ENCODE measurements around the gene HOXD12.

Gene HOXD12

GRCh38 chr2:176084611-176085119 lies 14.9 kb upstream of the HOXD12 start:
- Histone ChIP-seq H3K4me1 (peaks cover 0 to 8% (median under 1%) of the 10 kb centered on the region in 10 experiments; a peak in 6 of 20 replicates), H3K4me3 (no peak overlapping the region; a peak in 1 of 20 replicates), H3K36me3 (peaks cover 0 to 4% (median 0%) of the 10 kb centered on the region in 11 experiments; a peak in 1 of 22 replicates), H3K27ac (no peak overlapping the region), H3K9ac (no peak overlapping the region), H3K4me2 (peak overlapping the region in 2 of 11 experiments; percentile 33 to 44; a peak in 4 of 22 replicates), H4K20me1 (peaks cover 0 to 62% (median 44%) of the 10 kb centered on the region in 11 experiments; a peak in 17 of 22 replicates), H3K27me3 (peaks cover 100% of the 10 kb centered on the region in 11 experiments), H3K9me3 (replicated peaks in 1 of 11) (peaks cover 50 to 67% (median 60%) of the 10 kb centered on the region in 11 experiments)
- TF ChIP-seq Cebpa-rat (IDR thresholded peaks at IDR 0.05) = no peak

DNA sequence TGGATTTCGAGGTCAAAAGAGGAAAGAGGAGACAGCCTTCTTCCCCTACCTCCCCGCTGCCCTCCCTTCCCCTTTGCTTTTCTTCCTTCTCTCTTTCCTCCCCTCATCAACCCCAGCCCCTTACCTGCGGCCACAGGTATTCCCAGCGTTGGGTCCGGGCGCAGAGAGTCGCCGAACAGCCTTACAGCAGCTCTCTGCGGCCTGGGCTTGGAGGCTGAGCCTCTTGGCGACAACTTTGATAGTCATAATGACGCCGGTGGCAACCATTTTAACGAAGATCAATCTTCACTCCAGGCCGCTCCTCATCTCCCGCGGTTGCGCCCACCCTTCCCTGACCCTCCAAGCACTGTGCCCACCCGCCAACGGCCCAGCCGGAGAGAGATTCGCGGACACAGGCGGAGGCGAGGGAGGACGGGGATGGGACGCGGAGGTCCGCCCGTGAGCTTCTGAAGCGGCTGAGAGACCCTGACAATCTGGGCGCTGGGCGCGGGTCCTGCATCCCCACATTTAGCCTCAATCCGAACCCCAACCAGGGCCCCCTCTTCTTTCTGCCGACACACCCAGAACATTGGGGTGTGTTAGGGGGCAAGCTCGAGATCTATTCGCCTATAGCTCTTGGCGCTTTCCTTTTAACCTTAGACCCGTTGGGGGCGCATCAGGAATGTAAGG lies 14.3 kb upstream of the HOXD12 start:
- H3K9me3 ChIP-seq (replicated peaks in 1 of 11) = peaks cover 44 to 61% (median 55%) of the 10 kb centered on the region in 11 experiments
- H3K4me2 ChIP-seq = peak overlapping the region in 2 of 11 experiments; percentile 33 to 44; a peak in 4 of 22 replicates
- no peak overlapping the region for H3K27ac ChIP-seq
- no peak overlapping the region; a peak in 1 of 20 replicates for H3K4me3 ChIP-seq
- peaks cover 0 to 65% (median 50%) of the 10 kb centered on the region in 11 experiments; a peak in 17 of 22 replicates for H4K20me1 ChIP-seq
- peaks cover 0 to 6% (median 0%) of the 10 kb centered on the region in 10 experiments; a peak in 3 of 20 replicates for H3K4me1 ChIP-seq
- peaks cover 0 to 4% (median 0%) of the 10 kb centered on the region in 11 experiments; a peak in 1 of 22 replicates for H3K36me3 ChIP-seq
- peaks cover 100% of the 10 kb centered on the region in 11 experiments for H3K27me3 ChIP-seq
- no peak overlapping the region for H3K9ac ChIP-seq
- no peak for TF ChIP-seq Cebpa-rat (IDR thresholded peaks at IDR 0.05)

GRCh38 chr2:176085861-176086771 lies 13.5 kb upstream of the HOXD12 start:
- H3K9ac ChIP-seq = no peak overlapping the region
- no peak for TF ChIP-seq Cebpa-rat (IDR thresholded peaks at IDR 0.05)
- H3K27me3 ChIP-seq = peaks cover 100% of the 10 kb centered on the region in 11 experiments
- H4K20me1 ChIP-seq = peaks cover 0 to 74% (median 58%) of the 10 kb centered on the region in 11 experiments; a peak in 17 of 22 replicates
- peaks cover 36 to 53% (median 46%) of the 10 kb centered on the region in 11 experiments for H3K9me3 ChIP-seq (replicated peaks in 1 of 11)
- H3K36me3 ChIP-seq = peaks cover 0 to 4% (median 0%) of the 10 kb centered on the region in 11 experiments; a peak in 1 of 22 replicates
- peaks cover 0 to 6% (median 0%) of the 10 kb centered on the region in 10 experiments; a peak in 3 of 20 replicates for H3K4me1 ChIP-seq
- H3K4me3 ChIP-seq = no peak overlapping the region
- peak overlapping the region in 2 of 11 experiments; percentile 2 to 17; a peak in 2 of 22 replicates for H3K4me2 ChIP-seq
- no peak overlapping the region for H3K27ac ChIP-seq

DNA sequence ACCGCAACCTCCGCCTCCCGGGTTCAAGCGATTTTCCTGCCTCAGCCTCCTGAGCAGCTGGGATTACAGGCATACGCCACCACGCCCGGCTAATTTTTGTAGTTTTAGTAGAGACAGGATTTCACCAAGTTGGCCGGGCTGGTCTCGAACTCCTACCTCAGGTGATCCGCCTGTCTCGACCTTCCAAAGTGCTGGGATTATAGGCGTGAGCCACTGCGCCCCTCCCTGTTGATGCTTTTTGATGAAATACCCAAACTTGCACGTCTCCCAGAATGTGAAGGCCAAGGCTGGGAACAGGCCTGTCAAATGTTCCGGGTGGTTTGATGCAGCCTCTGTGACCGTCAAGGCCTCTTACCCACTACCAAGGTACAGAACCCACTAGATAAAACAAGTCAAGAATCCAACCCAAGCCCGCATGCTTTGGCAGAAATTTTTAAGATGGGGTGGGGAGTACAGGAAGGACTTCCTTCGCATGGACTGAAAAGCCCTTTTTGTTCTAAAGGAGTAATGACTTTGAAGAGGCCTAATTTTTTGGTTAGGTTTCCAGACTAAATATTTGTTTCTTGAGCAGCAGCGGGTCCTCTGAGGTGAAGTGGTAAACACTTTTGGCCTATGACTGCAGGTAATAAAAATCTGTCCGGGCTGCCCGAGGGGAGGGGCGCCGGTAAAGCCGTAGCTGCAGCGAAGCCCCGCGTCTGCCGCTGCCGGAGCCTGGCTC lies 12.1 kb upstream of the HOXD12 start:
- Histone ChIP-seq H3K27ac (no peak overlapping the region), H4K20me1 (peaks cover 0 to 84% (median 68%) of the 10 kb centered on the region in 11 experiments; a peak in 17 of 22 replicates), H3K9ac (no peak overlapping the region), H3K36me3 (no peaks in the 10 kb centered on the region; a peak in 1 of 22 replicates), H3K4me1 (peaks cover 0 to 6% (median 0%) of the 10 kb centered on the region in 10 experiments; a peak in 3 of 20 replicates), H3K4me2 (no peak overlapping the region), H3K27me3 (peaks cover 100% of the 10 kb centered on the region in 11 experiments), H3K4me3 (no peak overlapping the region), H3K9me3 (replicated peaks in 1 of 11) (peaks cover 22 to 48% (median 33%) of the 10 kb centered on the region in 11 experiments)
- no peak for TF ChIP-seq Cebpa-rat (IDR thresholded peaks at IDR 0.05)

DNA sequence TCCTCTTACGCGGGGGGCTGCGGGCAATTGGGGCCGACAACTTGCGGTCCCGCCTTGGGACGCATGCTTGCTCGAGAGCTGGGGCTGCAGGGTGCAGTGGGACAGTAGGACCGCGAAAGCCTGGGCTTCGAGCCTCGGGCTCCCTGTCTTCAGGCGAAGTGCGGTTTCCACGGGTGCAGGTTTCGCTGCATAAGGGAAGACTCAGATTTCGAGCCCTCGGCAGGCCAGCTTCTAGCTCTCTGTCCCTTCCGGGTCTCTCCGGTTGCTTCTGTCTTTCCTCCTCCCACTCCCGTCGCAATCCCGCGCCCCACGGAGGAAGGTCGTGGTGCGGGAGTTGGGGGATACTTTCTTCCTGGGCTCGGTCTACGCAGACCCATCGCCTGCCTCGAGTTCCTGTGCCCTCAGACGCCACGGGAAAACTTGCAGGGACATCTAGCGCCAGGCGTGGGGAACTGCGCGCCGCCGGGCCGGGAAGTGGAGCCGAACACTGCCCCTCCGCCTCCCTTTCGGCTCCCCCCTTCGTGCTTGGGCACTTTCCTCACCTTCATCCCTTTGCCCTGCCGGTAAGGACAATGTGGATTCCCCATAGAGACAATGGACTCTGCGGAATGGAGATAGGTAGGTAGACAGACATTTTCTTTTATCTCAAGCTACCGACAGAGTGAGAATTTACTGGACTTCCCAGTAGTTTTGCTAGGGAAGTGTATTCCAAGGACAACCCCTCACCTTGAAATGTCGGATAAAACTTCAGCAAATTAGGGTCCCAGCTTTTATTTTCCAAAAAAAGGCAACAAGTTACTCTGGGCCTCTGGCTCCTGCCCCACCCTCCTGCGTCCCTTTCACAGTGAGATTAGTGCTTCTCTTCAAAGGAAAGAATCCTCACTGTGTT lies 11.3 kb upstream of the HOXD12 start:
- Histone ChIP-seq H4K20me1 (peaks cover 0 to 84% (median 73%) of the 10 kb centered on the region in 11 experiments; a peak in 17 of 22 replicates), H3K27ac (no peak overlapping the region), H3K4me3 (no peak overlapping the region), H3K9me3 (replicated peaks in 1 of 11) (peaks cover 21 to 48% (median 32%) of the 10 kb centered on the region in 11 experiments), H3K9ac (no peak overlapping the region), H3K36me3 (no peaks in the 10 kb centered on the region), H3K4me2 (no peak overlapping the region; a peak in 1 of 22 replicates), H3K4me1 (peaks cover 0 to 12% (median 0%) of the 10 kb centered on the region in 10 experiments; a peak in 5 of 20 replicates), H3K27me3 (peaks cover 100% of the 10 kb centered on the region in 11 experiments)
- no peak for TF ChIP-seq Cebpa-rat (IDR thresholded peaks at IDR 0.05)

GRCh38 chr2:176088937-176089842 lies 10.4 kb upstream of the HOXD12 start:
- peaks cover 0 to 12% (median 0%) of the 10 kb centered on the region in 10 experiments; a peak in 5 of 20 replicates for H3K4me1 ChIP-seq
- H3K27me3 ChIP-seq = peaks cover 100% of the 10 kb centered on the region in 11 experiments
- H3K36me3 ChIP-seq = no peaks in the 10 kb centered on the region
- no peak for TF ChIP-seq Cebpa-rat (IDR thresholded peaks at IDR 0.05)
- peaks cover 16 to 48% (median 30%) of the 10 kb centered on the region in 11 experiments for H3K9me3 ChIP-seq (replicated peaks in 1 of 11)
- H3K4me3 ChIP-seq = no peak overlapping the region
- peaks cover 0 to 91% (median 74%) of the 10 kb centered on the region in 11 experiments; a peak in 17 of 22 replicates for H4K20me1 ChIP-seq
- no peak overlapping the region for H3K27ac ChIP-seq
- no peak overlapping the region for H3K4me2 ChIP-seq
- H3K9ac ChIP-seq = no peak overlapping the region
